Body of pancreas (tissue), 4 donors: ENCODE measurements around the gene FARS2.

Experiments
- CTCF ChIP-seq, 7 experiments: fragments of 450-650 bp in 4 of 7; fragments of 200-600 bp in 3 of 7; sonication (generic) in 3 of 7; IDR thresholded peaks; one replicate each; pipeline ENCODE4 v1.5.1; 2016 to 2019; ENCODE audit warnings: antibody characterized with exemption in 7 of 7
- POLR2A ChIP-seq, 3 donors: fragments of 450-650 bp; IDR thresholded peaks; one replicate each; pipeline ENCODE4 v1.6.1; 2016; ENCODE audit warnings: antibody characterized with exemption in 3 of 3, mild to moderate bottlenecking in 2 of 3

- TF ChIP-seq CTCF (IDR thresholded peaks at IDR 0.05): no peak
- TF ChIP-seq POLR2A (IDR thresholded peaks at IDR 0.05): no peak
Measured at GRCh38 chr6:5595184-5595583, 333.9 kb downstream of the FARS2 start.
